ENCODE data around the gene OR4F15. TPM values are rescaled to one million over a fixed set of nuclear protein-coding genes. Genes with fewer than 3 reads are reported as not detected.

Gene OR4F15
- total RNA-seq, 2 experiments from 2014 or later = not detected

Other genes starting within 250 kb of the OR4F15 start
- gene TM2D3, start 159.8 kb upstream of the OR4F15 start, total RNA-seq = 10 to 100 TPM; 52.8 to 53.0 TPM
- gene TARS3, start 87.7 kb upstream of the OR4F15 start, total RNA-seq = 1 to 10 TPM; 6.9 to 8.0 TPM
- not detected for gene OR4F6, start 8.7 kb upstream of the OR4F15 start, total RNA-seq